Hepatocyte (in vitro differentiated cells): ENCODE measurements around the gene PARP8.

Source experiments
- EZH2 ChIP-seq: fragments of 200-600 bp; sonication (generic); IDR thresholded peaks from 2 replicates; pipeline ENCODE4 v1.6.1; 2016; ENCODE audit warnings: antibody characterized with exemption, mild to moderate bottlenecking, borderline replicate concordance
- TF ChIP-seq, protein P1 (sequence below): fragments of 200-600 bp; sonication (generic); IDR thresholded peaks from 2 replicates; pipeline ENCODE4 v1.5.1; 2016; ENCODE audit warnings: antibody characterized with exemption, mild to moderate bottlenecking; ENCODE audit not compliant: poor library complexity

DNA sequence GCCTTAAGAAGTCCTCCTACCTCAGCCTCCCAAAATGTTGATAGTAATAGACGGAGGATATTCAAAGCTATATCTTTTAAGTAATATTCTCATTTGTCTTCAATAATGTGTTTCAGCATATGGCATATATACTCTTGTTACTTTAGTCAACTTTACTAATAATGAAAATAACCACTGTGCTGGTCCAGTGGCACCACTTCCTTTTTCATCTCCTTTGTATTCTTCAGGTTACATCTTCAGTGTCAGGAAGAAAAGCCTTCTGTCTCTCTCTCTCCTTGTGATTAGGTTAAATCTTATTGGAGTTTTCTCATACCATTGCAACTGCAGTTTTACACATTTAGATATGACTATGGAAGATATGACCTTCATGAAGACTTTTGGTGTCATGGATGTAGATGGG, 31.3 kb downstream of the PARP8 start:
- TF ChIP-seq EZH2 = no peak
- TF ChIP-seq, protein P1, sequence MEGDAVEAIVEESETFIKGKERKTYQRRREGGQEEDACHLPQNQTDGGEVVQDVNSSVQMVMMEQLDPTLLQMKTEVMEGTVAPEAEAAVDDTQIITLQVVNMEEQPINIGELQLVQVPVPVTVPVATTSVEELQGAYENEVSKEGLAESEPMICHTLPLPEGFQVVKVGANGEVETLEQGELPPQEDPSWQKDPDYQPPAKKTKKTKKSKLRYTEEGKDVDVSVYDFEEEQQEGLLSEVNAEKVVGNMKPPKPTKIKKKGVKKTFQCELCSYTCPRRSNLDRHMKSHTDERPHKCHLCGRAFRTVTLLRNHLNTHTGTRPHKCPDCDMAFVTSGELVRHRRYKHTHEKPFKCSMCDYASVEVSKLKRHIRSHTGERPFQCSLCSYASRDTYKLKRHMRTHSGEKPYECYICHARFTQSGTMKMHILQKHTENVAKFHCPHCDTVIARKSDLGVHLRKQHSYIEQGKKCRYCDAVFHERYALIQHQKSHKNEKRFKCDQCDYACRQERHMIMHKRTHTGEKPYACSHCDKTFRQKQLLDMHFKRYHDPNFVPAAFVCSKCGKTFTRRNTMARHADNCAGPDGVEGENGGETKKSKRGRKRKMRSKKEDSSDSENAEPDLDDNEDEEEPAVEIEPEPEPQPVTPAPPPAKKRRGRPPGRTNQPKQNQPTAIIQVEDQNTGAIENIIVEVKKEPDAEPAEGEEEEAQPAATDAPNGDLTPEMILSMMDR = no peak
